HepG2 (cell line): Measurements from ENCODE around the gene TNRC18. TPM values are rescaled to one million over a fixed set of nuclear protein-coding genes. Genes with fewer than 3 reads are reported as not detected.

Source experiments
- ATAD3A ChIP-seq: sonication (generic); formaldehyde crosslinking; IDR thresholded peaks from 2 replicates; pipeline ENCODE4 v1.4.0; 2020; ENCODE audit warnings: missing genetic modification reagents
- BRCA1 ChIP-seq: sonication (generic); formaldehyde crosslinking; IDR thresholded peaks from 2 replicates; pipeline ENCODE4 v1.4.0; 2020; ENCODE audit warnings: missing genetic modification reagents
- CREB1 ChIP-seq, 2 experiments: fragments of 450-650 bp in 1 of 2; IDR thresholded peaks; 2 replicates each; pipeline ENCODE4 v1.6.1; 2016 to 2017; ENCODE audit warnings: control low read depth in 1 of 2, mild to moderate bottlenecking in 1 of 2, missing compliant biosample characterization in 1 of 2, missing genetic modification characterization in 1 of 2
- GZF1 ChIP-seq: sonication (generic); formaldehyde crosslinking; IDR thresholded peaks from 2 replicates; pipeline ENCODE4 v1.5.1; 2020; ENCODE audit warnings: mild to moderate bottlenecking, missing genetic modification reagents
- HMG20A ChIP-seq: IDR thresholded peaks from 2 replicates; pipeline ENCODE4 v1.6.1; 2016; ENCODE audit warnings: borderline replicate concordance
- IRF2 ChIP-seq: IDR thresholded peaks from 2 replicates; pipeline ENCODE4 v1.6.1; 2018; ENCODE audit warnings: missing genetic modification reagents, missing compliant biosample characterization
- KLF16 ChIP-seq, 2 experiments: sonication (generic) in 1 of 2; formaldehyde crosslinking in 1 of 2; IDR thresholded peaks; 2 replicates each; pipeline versions ENCODE4 v1.6.1 to v1.8.0; 2016 to 2023; ENCODE audit warnings: missing genetic modification reagents in 2 of 2, missing compliant biosample characterization in 1 of 2
- MZF1 ChIP-seq: sonication (generic); formaldehyde crosslinking; IDR thresholded peaks from 2 replicates; pipeline ENCODE4 v1.8.1; 2023; ENCODE audit warnings: mild to moderate bottlenecking, missing genetic modification reagents, borderline replicate concordance
- PHF20 ChIP-seq: sonication (generic); formaldehyde crosslinking; IDR thresholded peaks from 2 replicates; pipeline ENCODE4 v1.5.0; 2020; ENCODE audit warnings: mild to moderate bottlenecking, missing genetic modification reagents
- POLR2G ChIP-seq: fragments of 200-400 bp; formaldehyde crosslinking; IDR thresholded peaks from 2 replicates; pipeline ENCODE4 v1.6.1; 2018; ENCODE audit warnings: mild to moderate bottlenecking, low read depth, low read length, moderate library complexity
- RBFOX2 ChIP-seq: fragments of 200-400 bp; formaldehyde crosslinking; IDR thresholded peaks from 2 replicates; pipeline ENCODE4 v1.6.1; 2017; ENCODE audit warnings: low read depth, mild to moderate bottlenecking, low read length
- RFXANK ChIP-seq: IDR thresholded peaks from 2 replicates; pipeline ENCODE4 v1.6.1; 2016
- ZFP36 ChIP-seq: fragments of 150-350 bp; IDR thresholded peaks from 2 replicates; pipeline ENCODE4 v1.6.1; 2018; ENCODE audit warnings: borderline replicate concordance, low read length, low read depth; ENCODE audit not compliant: partially characterized antibody
- ZFX ChIP-seq: sonication (generic); formaldehyde crosslinking; IDR thresholded peaks from 2 replicates; pipeline ENCODE4 v1.4.0; 2020; ENCODE audit warnings: mild to moderate bottlenecking, low read depth, missing genetic modification reagents, moderate library complexity
- ZNF451 ChIP-seq: sonication (generic); formaldehyde crosslinking; IDR thresholded peaks from 2 replicates; pipeline ENCODE4 v1.5.0; 2020; ENCODE audit warnings: mild to moderate bottlenecking, missing genetic modification reagents
- ZNF484 ChIP-seq: sonication (generic); formaldehyde crosslinking; IDR thresholded peaks from 2 replicates; pipeline ENCODE4 v1.5.1; 2020; ENCODE audit warnings: mild to moderate bottlenecking, low read depth, missing genetic modification reagents, borderline replicate concordance
- ZNF644 ChIP-seq: IDR thresholded peaks from 2 replicates; pipeline ENCODE4 v1.6.1; 2016; ENCODE audit warnings: low read depth
- ZNF775 ChIP-seq: sonication (generic); formaldehyde crosslinking; IDR thresholded peaks from 2 replicates; pipeline ENCODE4 v1.4.0; 2020; ENCODE audit warnings: missing genetic modification reagents, mild to moderate bottlenecking, moderate library complexity, borderline replicate concordance
- ZNF839 ChIP-seq: sonication (generic); formaldehyde crosslinking; IDR thresholded peaks from 2 replicates; pipeline ENCODE4 v1.4.0; 2020; ENCODE audit warnings: missing genetic modification reagents, mild to moderate bottlenecking, borderline replicate concordance
- polyA plus RNA-seq, 8 experiments: library from polyadenylated mRNA; depleted of rRNA in 3 of 8; stranded (reverse) in 7 of 8; unstranded in 1 of 8; fragments of >200 nt; fragmentation: Illumina TruSeq in 4 of 8; extraction: Trizol in 4 of 8; gene quantifications; 2 replicates each; pipeline versions ENCODE4 v1.2.1 to v1.2.3, GENCODE V29; 2011 to 2016; ENCODE audit warnings: low read depth in 4 of 8, missing spikeins in 1 of 8, mixed read lengths in 1 of 8; ENCODE audit not compliant: insufficient read depth in 1 of 8
- total RNA-seq, 5 experiments: library from RNA; depleted of rRNA; stranded (reverse); fragments of >200 nt; fragmentation: Illumina TruSeq; extraction: Trizol; gene quantifications; 2 replicates each; pipeline ENCODE4 v1.2.3, GENCODE V29; 2016; ENCODE audit warnings: low read depth in 1 of 5
- TF ChIP-seq, protein P1 (sequence below): sonication (generic); formaldehyde crosslinking; IDR thresholded peaks from 2 replicates; pipeline ENCODE4 v1.5.1; 2020; ENCODE audit warnings: mild to moderate bottlenecking, missing genetic modification reagents, moderate library complexity
- TF ChIP-seq, protein P2 (sequence below): sonication (generic); formaldehyde crosslinking; IDR thresholded peaks from 2 replicates; pipeline ENCODE4 v1.8.1; 2023; ENCODE audit warnings: mild to moderate bottlenecking, missing genetic modification reagents
- TF ChIP-seq, protein P3 (sequence below): sonication (generic); formaldehyde crosslinking; IDR thresholded peaks from 2 replicates; pipeline ENCODE4 v1.4.0; 2020; ENCODE audit warnings: low read depth, mild to moderate bottlenecking, missing genetic modification reagents
- TF ChIP-seq, protein P4 (sequence below): sonication (generic); formaldehyde crosslinking; IDR thresholded peaks from 2 replicates; pipeline ENCODE4 v1.4.0; 2020; ENCODE audit warnings: missing genetic modification reagents, mild to moderate bottlenecking, borderline replicate concordance

Gene TNRC18
- total and polyA plus RNA-seq, 2 of the 13 experiments (the other 11 are each of a cell fraction or from before 2014, with no cell fraction given), result 11.7 to 17.4 TPM

DNA sequence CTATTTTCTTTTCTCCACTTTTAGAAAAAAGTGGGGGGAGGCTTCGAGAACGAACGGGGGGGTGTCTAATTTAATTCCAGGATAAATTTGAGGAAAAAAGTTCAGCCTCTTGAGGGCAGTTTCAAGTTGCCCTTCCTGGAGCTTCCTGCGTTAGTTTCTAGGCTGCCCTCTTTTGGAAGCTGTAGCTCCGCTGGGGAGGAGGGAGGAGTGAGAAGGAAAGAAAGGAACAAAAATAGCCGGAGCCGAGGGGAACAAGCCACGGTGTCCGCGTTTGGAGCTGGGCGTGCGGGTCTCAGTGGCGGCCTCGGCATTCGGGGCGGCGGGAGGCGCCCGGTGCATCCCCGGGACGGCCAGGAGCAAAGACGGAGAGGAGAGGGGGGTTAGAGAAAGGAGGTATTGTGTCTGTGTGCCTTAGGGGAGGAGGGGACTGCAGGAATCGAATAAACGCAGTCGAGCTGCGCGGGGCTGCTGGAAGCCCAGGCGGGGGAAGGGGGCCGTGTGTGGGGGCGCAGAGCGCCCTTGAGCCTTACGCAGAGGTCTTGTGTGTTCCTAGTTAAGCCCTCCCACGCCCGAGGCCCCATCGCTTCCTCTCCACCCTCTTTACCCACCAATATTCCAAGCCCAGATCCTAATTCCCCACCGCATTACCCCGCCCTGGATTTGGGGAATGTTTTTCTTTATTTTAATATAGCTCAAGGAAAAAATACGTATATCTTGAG is 2.0 kb upstream of the TNRC18 start (continued):
- TF ChIP-seq, protein P1, sequence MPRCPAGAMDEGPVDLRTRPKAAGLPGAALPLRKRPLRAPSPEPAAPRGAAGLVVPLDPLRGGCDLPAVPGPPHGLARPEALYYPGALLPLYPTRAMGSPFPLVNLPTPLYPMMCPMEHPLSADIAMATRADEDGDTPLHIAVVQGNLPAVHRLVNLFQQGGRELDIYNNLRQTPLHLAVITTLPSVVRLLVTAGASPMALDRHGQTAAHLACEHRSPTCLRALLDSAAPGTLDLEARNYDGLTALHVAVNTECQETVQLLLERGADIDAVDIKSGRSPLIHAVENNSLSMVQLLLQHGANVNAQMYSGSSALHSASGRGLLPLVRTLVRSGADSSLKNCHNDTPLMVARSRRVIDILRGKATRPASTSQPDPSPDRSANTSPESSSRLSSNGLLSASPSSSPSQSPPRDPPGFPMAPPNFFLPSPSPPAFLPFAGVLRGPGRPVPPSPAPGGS (CRISPR knock-in tag), result no peak
- TF ChIP-seq RBFOX2, result peak; percentile 85
- no peak for TF ChIP-seq BRCA1 (CRISPR knock-in tag)
- TF ChIP-seq POLR2G, result peak; percentile 81
- TF ChIP-seq ZFX, result no peak
- TF ChIP-seq ATAD3A (CRISPR knock-in tag), result no peak
- no peak for TF ChIP-seq ZNF451 (CRISPR knock-in tag)
- TF ChIP-seq PHF20, result no peak; the same call in 1 of the 2 replicates
- no peak for TF ChIP-seq ZFP36
- TF ChIP-seq ZNF644 (CRISPR knock-in tag), result no peak
- peak; percentile 16; the same call in 1 of the 2 replicates for TF ChIP-seq IRF2 (CRISPR knock-in tag)
- no peak for TF ChIP-seq ZNF839 (CRISPR knock-in tag)
- 0 out of 2 replicates have a peak, but pooled peaks have one; percentile 4 for TF ChIP-seq HMG20A (CRISPR knock-in tag)
- no peak for TF ChIP-seq RFXANK (CRISPR knock-in tag)
- no peak for TF ChIP-seq GZF1 (CRISPR knock-in tag)
- no peak for TF ChIP-seq MZF1
- TF ChIP-seq KLF16 (CRISPR knock-in tag; IDR thresholded peaks at IDR 0.05), result no peak; a peak in 1 of 4 replicates
- no peak for TF ChIP-seq ZNF484 (CRISPR knock-in tag)
- no peak for TF ChIP-seq ZNF775 (CRISPR knock-in tag)
- TF ChIP-seq, protein P2, sequence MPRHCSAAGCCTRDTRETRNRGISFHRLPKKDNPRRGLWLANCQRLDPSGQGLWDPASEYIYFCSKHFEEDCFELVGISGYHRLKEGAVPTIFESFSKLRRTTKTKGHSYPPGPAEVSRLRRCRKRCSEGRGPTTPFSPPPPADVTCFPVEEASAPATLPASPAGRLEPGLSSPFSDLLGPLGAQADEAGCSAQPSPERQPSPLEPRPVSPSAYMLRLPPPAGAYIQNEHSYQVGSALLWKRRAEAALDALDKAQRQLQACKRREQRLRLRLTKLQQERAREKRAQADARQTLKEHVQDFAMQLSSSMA, result no peak
- TF ChIP-seq, protein P3, sequence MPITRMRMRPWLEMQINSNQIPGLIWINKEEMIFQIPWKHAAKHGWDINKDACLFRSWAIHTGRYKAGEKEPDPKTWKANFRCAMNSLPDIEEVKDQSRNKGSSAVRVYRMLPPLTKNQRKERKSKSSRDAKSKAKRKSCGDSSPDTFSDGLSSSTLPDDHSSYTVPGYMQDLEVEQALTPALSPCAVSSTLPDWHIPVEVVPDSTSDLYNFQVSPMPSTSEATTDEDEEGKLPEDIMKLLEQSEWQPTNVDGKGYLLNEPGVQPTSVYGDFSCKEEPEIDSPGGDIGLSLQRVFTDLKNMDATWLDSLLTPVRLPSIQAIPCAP (CRISPR knock-in tag), result no peak
- TF ChIP-seq, protein P4, sequence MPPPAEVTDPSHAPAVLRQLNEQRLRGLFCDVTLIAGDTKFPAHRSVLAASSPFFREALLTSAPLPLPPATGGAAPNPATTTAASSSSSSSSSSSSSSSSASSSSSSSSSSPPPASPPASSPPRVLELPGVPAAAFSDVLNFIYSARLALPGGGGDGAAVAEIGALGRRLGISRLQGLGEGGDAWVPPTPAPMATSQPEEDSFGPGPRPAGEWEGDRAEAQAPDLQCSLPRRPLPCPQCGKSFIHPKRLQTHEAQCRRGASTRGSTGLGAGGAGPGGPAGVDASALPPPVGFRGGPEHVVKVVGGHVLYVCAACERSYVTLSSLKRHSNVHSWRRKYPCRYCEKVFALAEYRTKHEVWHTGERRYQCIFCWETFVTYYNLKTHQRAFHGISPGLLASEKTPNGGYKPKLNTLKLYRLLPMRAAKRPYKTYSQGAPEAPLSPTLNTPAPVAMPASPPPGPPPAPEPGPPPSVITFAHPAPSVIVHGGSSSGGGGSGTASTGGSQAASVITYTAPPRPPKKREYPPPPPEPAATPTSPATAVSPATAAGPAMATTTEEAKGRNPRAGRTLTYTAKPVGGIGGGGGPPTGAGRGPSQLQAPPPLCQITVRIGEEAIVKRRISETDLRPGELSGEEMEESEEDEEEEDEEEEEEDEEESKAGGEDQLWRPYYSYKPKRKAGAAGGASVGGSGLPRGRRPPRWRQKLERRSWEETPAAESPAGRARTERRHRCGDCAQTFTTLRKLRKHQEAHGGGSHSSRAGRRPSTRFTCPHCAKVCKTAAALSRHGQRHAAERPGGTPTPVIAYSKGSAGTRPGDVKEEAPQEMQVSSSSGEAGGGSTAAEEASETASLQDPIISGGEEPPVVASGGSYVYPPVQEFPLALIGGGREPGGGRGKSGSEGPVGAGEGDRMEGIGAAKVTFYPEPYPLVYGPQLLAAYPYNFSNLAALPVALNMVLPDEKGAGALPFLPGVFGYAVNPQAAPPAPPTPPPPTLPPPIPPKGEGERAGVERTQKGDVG (CRISPR knock-in tag), result no peak
- no peak for TF ChIP-seq CREB1 (IDR thresholded peaks at IDR 0.05)
- no peak for TF ChIP-seq CREB1 (CRISPR knock-in tag; IDR thresholded peaks at IDR 0.05)
